Lower leg skin (tissue), 3 donors: Measurements from ENCODE around the gene USP16.

Experiments used
- CTCF ChIP-seq, 3 donors: fragments of 450-650 bp; IDR thresholded peaks; one replicate each; pipeline ENCODE4 v1.5.1; 2016; ENCODE audit warnings: antibody characterized with exemption in 3 of 3, mild to moderate bottlenecking in 3 of 3, moderate library complexity in 2 of 3
- POLR2A ChIP-seq, 2 donors: fragments of 450-650 bp; IDR thresholded peaks; one replicate each; pipeline ENCODE4 v1.6.1; 2016 to 2017; ENCODE audit warnings: antibody characterized with exemption in 2 of 2, mild to moderate bottlenecking in 1 of 2, moderate library complexity in 1 of 2

GRCh38 chr21:29052224-29052623 lies 27.8 kb downstream of the USP16 start:
- TF ChIP-seq POLR2A (IDR thresholded peaks at IDR 0.05) (no peak), CTCF (IDR thresholded peaks at IDR 0.05) (no peak)
